ENCODE results near the gene HSPA1B.

The HSPA1B gene

DNA sequence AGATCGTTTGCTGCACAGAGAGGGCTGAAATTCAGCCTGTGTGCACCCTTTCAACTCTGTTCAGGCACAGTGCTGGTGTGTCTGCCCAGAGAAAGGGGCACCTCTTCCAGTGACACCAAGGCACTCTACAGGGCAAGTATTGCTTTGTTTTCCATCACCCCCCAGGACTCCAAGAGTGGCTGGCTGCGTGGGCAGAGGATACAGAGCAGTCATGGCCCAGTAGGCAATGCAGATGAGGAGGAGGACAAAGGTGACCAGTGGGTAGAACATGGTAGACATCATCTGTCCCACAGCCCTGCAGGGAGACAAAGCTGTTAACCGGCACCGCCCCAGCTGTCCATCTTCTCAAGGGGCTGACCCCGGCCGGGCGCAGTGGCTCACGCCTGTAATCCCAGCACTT lies 41.8 kb downstream of the HSPA1B start:
- TF ChIP-seq Cebpa-rat (IDR thresholded peaks at IDR 0.05) = no peak
- no peak overlapping the region for H3K9ac ChIP-seq
- no peaks in the 10 kb centered on the region for H3K36me3 ChIP-seq
- H3K27me3 ChIP-seq = no peaks in the 10 kb centered on the region
- H3K27ac ChIP-seq = no peak overlapping the region
- no peaks in the 10 kb centered on the region for H4K20me1 ChIP-seq
- no peak overlapping the region for H3K4me3 ChIP-seq
- peak overlapping the region; percentile 60 for H3K4me2 ChIP-seq
- peaks cover 54% of the 10 kb centered on the region for H3K4me1 ChIP-seq
- no peaks in the 10 kb centered on the region for H3K9me3 ChIP-seq

DNA sequence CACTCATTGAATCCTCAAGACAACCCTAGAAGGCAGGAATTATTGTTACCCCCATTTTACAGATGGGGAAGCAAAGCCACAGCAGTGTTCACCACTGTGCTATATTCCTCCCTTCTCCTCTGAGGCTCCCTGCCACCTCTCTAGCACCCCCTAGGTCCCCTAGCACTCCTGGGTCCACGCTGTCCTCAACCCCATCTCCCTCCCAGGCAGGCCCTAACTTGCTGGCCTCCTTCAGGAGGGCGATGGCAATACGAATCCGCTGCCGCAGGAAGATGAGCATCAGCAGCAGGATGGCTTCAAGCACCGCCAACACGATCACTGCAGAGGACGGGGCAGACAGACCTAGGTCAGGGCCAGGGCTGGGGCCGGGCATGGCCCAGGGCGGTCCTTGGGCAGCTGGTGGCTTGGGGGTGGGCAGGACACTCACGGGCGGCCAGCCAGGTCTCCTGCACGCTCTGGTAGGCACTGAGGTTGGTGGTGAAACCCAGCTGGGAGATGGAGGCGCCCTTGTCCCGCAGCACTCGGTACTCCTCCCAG lies 42.9 kb downstream of the HSPA1B start:
- Histone ChIP-seq H3K27ac (peak overlapping the region; percentile 19; the same call in 1 of the 2 replicates), H3K9me3 (no peaks in the 10 kb centered on the region), H3K9ac (no peak overlapping the region), H3K4me2 (peak overlapping the region; percentile 60), H3K4me3 (no peak overlapping the region), H3K4me1 (peaks cover 51% of the 10 kb centered on the region), H3K27me3 (no peaks in the 10 kb centered on the region), H4K20me1 (no peaks in the 10 kb centered on the region), H3K36me3 (no peaks in the 10 kb centered on the region)
- no peak for TF ChIP-seq Cebpa-rat (IDR thresholded peaks at IDR 0.05)

DNA sequence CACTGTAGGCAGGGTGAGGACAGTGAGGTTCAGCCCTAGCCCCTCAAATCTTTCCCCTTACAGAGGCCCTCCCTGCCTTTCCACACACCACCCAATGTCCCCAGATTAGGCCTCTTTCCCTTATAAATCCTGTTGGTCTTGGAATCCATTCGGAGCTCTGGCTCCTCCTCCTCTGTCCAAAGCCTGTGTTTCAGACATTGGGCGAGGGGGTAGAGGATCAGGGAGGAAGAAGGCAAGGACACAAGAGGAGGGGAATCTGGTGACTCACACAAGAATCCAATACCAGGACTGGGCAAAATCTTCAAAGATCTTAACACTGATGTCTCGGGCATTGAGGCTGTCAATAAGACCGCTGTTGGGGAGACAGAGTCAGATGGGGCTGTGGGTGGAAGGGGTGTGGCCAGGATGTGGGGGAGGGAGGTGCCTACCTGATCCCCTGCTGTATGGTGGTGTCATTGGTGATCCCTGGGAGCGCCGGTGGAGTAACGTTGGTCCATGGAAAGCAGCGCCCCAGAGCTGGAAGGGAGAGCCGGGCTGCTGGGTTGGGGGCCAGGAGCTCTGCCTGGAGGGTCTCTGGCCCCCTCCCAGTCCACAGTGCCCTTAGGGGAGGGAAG lies 43.6 kb downstream of the HSPA1B start:
- TF ChIP-seq Cebpa-rat (IDR thresholded peaks at IDR 0.05) = no peak
- Histone ChIP-seq H3K4me3 (no peak overlapping the region), H4K20me1 (no peaks in the 10 kb centered on the region), H3K9ac (no peak overlapping the region), H3K36me3 (no peaks in the 10 kb centered on the region), H3K27ac (peak overlapping the region; percentile 19; the same call in 1 of the 2 replicates), H3K4me1 (peaks cover 44% of the 10 kb centered on the region), H3K9me3 (no peaks in the 10 kb centered on the region), H3K4me2 (peak overlapping the region; percentile 60), H3K27me3 (no peaks in the 10 kb centered on the region)

DNA sequence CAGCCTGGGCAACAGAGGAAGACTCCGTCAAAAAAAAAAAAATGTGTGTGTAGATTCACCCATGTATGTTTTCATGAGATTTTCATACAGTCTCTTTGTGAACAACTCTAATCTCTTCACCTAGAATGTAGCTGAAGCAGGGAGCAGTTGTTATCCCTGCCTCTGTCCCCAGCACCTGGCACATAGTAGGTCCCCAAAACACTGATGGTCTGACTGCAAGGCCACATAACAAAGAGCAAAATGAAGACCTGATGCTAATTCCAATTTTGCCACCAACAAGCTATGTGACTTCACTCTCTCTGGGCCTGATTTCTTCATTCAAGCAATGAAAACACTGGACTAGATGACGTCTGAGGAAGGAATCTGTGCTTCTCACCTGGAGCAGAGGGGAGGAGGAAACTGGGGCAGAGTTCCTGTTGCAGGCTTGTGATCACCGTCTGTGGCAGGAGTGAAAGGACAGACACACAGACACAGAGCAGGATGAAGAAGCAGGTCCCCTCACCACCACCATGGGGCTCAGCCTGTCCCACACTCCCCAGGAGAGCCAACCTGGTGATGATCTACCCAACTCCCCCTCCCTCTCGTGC lies 46.6 kb downstream of the HSPA1B start:
- no peak overlapping the region for H3K4me3 ChIP-seq
- no peaks in the 10 kb centered on the region for H3K27me3 ChIP-seq
- H3K9me3 ChIP-seq = no peaks in the 10 kb centered on the region
- no peak overlapping the region for H3K4me2 ChIP-seq
- no peaks in the 10 kb centered on the region for H4K20me1 ChIP-seq
- H3K36me3 ChIP-seq = peaks cover 2% of the 10 kb centered on the region; the same call in 1 of the 2 replicates
- no peak overlapping the region for H3K9ac ChIP-seq
- no peak overlapping the region for H3K27ac ChIP-seq
- peaks cover 34% of the 10 kb centered on the region for H3K4me1 ChIP-seq
- TF ChIP-seq Cebpa-rat (IDR thresholded peaks at IDR 0.05) = no peak

DNA sequence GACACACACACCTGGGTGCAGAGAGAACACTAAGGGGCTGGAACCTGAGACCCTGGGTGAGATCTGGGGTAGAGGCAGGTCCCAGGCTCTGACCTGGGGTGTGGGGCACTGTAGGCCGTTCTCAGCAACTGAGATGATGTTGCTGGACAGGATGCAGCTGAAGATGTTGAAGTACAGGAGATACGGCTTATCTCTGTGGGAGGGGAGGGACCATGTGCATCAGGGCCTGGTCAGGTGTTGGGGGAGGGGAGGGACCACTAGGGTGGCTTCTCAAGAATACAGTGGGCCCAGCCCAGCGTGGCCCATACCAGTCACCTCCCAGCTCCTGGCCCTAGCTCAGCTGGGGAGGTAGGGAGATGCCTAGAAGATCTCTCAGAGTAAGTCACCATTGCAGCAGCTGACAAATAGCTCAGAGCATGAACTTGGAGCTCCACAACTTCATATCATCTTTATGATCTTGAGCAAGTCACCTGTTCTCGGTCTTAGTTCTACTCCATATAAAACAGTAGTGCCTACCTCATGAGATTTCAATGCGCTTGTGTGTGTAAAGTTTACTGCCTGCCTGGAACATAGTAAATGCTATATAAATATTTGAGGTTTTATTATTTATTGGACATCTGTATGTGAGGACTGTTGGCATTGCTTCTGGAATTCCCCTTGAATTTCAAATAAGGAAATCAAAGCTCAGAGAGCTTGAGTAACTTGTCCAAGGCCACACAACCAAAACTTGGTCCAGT lies 47.5 kb downstream of the HSPA1B start:
- Histone ChIP-seq H3K27me3 (no peaks in the 10 kb centered on the region), H3K27ac (no peak overlapping the region), H3K9ac (no peak overlapping the region), H3K4me1 (peaks cover 26% of the 10 kb centered on the region), H3K36me3 (peaks cover 10% of the 10 kb centered on the region), H3K9me3 (no peaks in the 10 kb centered on the region), H3K4me2 (no peak overlapping the region), H3K4me3 (no peak overlapping the region), H4K20me1 (no peaks in the 10 kb centered on the region)
- no peak for TF ChIP-seq Cebpa-rat (IDR thresholded peaks at IDR 0.05)

DNA sequence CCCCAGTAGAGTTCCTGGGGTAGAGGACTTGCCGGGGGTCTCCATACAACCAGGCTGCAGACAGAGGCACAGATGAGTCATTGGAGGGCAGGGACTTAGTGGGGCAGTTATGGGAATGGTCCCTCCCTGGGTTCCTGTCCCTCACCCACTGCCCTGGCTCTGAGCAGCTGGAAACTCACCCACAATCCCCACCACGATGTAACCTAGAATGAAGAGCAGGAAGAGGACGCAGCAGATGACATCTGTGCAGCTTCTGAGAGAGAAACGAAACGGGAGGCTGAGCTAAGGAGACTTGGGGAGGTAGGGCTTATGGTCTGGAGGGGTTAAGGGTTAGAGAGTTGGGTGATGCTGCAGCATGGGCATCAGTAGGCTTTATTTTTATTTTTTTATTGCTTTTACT lies 48.3 kb downstream of the HSPA1B start:
- no peak overlapping the region for H3K27ac ChIP-seq
- H3K4me1 ChIP-seq = peaks cover 17% of the 10 kb centered on the region
- H3K36me3 ChIP-seq = peaks cover 19% of the 10 kb centered on the region
- no peak overlapping the region for H3K4me2 ChIP-seq
- peaks cover under 1% of the 10 kb centered on the region; the same call in 1 of the 2 replicates for H4K20me1 ChIP-seq
- H3K4me3 ChIP-seq = no peak overlapping the region
- H3K9ac ChIP-seq = no peak overlapping the region
- no peaks in the 10 kb centered on the region for H3K9me3 ChIP-seq
- no peak for TF ChIP-seq Cebpa-rat (IDR thresholded peaks at IDR 0.05)
- no peaks in the 10 kb centered on the region for H3K27me3 ChIP-seq

DNA sequence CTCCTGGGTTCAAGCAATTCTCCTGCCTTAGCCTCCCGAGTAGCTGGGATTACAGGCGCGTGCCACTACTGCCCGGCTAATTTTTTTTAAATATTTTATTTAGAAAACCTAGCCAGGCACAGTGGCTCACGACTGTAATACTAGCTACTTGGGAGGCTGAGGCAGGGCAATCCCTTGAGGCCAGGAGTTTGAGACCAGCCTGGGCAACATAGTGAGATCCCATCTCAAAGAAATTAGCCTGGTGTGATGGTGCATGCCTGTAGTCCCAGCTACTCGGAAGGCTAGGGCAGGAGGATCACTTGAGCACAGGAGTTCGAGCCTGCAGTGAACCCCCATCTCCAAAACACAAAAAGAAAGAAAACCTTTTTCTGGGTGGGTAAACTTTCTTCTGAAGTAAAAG lies 48.8 kb downstream of the HSPA1B start:
- H3K36me3 ChIP-seq = peaks cover 24% of the 10 kb centered on the region
- H3K27ac ChIP-seq = no peak overlapping the region

DNA sequence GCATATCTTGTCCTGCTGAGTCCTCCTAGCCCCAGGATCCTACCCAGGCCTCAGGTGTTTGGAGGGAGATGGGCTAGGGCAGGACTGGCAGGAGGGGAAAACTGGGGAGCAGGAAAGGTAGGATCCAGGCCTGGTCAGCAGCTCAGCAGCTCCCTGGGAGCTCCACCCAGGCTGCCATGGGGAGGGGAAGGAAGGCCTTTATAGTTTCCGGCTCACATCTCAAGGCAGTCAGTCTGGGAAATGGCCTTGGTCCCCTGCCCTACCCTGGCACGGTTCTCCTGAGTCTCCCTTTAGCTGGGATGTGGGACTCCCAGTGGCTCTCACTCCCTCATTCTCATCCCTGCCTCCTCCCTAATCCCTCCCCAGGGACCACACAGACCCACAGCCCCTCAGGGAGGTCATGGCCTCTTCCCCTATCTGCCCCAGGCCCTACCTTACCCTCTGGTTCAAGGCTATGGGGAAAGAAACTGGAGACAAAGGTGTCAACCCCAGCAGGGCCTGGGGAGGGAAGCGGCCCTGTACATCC lies 49.6 kb downstream of the HSPA1B start:
- Histone ChIP-seq H4K20me1 (peaks cover 8% of the 10 kb centered on the region; the same call in 1 of the 2 replicates), H3K27ac (no peak overlapping the region), H3K27me3 (no peaks in the 10 kb centered on the region), H3K4me3 (no peak overlapping the region), H3K36me3 (peaks cover 32% of the 10 kb centered on the region), H3K4me2 (no peak overlapping the region), H3K9me3 (no peaks in the 10 kb centered on the region), H3K9ac (no peak overlapping the region), H3K4me1 (peaks cover 12% of the 10 kb centered on the region)
- no peak for TF ChIP-seq Cebpa-rat (IDR thresholded peaks at IDR 0.05)

More for the DNA sequence above, 48.8 kb downstream of the HSPA1B start:
- Histone ChIP-seq H4K20me1 (peaks cover 5% of the 10 kb centered on the region; the same call in 1 of the 2 replicates), H3K4me3 (no peak overlapping the region), H3K4me1 (peaks cover 12% of the 10 kb centered on the region), H3K4me2 (no peak overlapping the region), H3K27me3 (no peaks in the 10 kb centered on the region), H3K9ac (no peak overlapping the region), H3K9me3 (no peaks in the 10 kb centered on the region)
- no peak for TF ChIP-seq Cebpa-rat (IDR thresholded peaks at IDR 0.05)

DNA sequence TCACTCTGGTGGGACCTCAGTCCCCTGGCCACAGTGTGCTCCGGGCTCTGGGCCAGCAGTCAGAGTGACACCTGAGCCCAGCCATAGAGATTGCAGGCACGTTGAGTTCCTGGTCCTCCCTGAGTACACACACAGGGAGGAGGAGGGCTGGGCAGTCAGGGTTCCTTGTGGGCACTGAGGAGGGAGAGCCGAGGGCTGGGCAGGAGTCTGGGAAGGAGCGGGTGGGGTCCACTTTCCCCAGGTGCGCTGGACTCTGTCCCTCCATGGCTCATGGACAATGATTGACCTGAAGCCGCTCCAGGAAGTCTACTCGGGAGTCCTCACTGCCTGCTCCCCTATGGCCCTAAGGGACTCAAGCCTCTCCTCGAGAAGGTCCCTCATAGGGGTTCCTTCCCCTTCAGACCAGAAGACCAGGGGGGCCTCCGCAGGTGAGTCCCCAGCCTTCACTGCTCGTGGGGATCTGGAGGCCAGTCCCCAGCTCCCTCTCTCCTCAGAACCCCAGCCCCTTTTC lies 50.2 kb downstream of the HSPA1B start:
- peaks cover 12% of the 10 kb centered on the region for H3K4me1 ChIP-seq
- no peaks in the 10 kb centered on the region for H3K9me3 ChIP-seq
- no peak overlapping the region for H3K27ac ChIP-seq
- no peak overlapping the region for H3K4me2 ChIP-seq
- H3K36me3 ChIP-seq = peaks cover 37% of the 10 kb centered on the region
- TF ChIP-seq Cebpa-rat (IDR thresholded peaks at IDR 0.05) = no peak
- no peaks in the 10 kb centered on the region for H3K27me3 ChIP-seq
- H3K4me3 ChIP-seq = no peak overlapping the region
- H4K20me1 ChIP-seq = peaks cover 10% of the 10 kb centered on the region; the same call in 1 of the 2 replicates
- H3K9ac ChIP-seq = no peak overlapping the region

All from BLaER1 (cell line).